Measurements from ENCODE around the gene U2SURP.

DNA sequence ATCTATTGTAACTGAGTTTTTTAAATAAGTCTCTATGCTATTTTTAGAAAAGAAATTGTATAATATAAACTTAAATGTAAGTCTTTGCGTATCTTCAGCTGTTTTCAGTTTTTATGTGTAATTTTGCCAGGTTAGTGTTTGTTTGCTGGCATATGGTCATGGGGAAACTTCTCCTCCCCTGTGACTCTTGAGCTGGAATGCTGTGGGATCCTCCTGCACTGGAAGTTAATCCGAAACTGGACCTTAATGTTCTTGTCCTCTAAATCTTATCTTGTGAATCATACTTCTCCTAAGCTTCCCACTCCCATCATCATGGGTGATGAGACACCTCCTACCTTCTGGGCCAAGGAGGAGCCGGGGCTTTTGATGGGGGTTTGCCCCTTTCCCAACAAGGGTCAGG, 65.8 kb downstream of the U2SURP start:
- TF ChIP-seq, protein P1, sequence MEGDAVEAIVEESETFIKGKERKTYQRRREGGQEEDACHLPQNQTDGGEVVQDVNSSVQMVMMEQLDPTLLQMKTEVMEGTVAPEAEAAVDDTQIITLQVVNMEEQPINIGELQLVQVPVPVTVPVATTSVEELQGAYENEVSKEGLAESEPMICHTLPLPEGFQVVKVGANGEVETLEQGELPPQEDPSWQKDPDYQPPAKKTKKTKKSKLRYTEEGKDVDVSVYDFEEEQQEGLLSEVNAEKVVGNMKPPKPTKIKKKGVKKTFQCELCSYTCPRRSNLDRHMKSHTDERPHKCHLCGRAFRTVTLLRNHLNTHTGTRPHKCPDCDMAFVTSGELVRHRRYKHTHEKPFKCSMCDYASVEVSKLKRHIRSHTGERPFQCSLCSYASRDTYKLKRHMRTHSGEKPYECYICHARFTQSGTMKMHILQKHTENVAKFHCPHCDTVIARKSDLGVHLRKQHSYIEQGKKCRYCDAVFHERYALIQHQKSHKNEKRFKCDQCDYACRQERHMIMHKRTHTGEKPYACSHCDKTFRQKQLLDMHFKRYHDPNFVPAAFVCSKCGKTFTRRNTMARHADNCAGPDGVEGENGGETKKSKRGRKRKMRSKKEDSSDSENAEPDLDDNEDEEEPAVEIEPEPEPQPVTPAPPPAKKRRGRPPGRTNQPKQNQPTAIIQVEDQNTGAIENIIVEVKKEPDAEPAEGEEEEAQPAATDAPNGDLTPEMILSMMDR (conservative IDR thresholded peaks at IDR 0.05 in 1 of 2, IDR thresholded peaks at IDR 0.05 in 1 of 2; ENCODE audit: low read depth in 1 of 2, low read length in 2 of 2), result no peak
- no peak for TF ChIP-seq EZH2 (IDR thresholded peaks at IDR 0.05; ENCODE audit: low read length, missing control alignments)

All from fibroblast of lung (primary cell).